H1 (cell line): ENCODE results near the gene PREX1. TPM values are rescaled to one million over a fixed set of nuclear protein-coding genes. Genes with fewer than 3 reads are reported as not detected.

Source experiments
- CEBPB ChIP-seq: IDR thresholded peaks from 2 replicates; pipeline ENCODE4 v1.6.1; 2012; ENCODE audit warnings: low read depth, low read length
- USF2 ChIP-seq: IDR thresholded peaks from 2 replicates; pipeline ENCODE4 v1.6.1; 2011; ENCODE audit warnings: low read length, improper control_type of control experiment
- ZNF274 ChIP-seq: IDR thresholded peaks from 2 replicates; pipeline ENCODE4 v1.7.0; 2012; ENCODE audit warnings: low read length, borderline replicate concordance; ENCODE audit errors: extremely low read depth
- polyA plus RNA-seq, 7 experiments: library from polyadenylated mRNA; depleted of rRNA in 3 of 7; stranded (reverse) in 5 of 7; unstranded in 2 of 7; fragments of >200 nt in 5 of 7; fragments of 200-250 nt in 2 of 7; gene quantifications; 1 replicate in 5 of 7; 2 replicates in 1 of 7; 4 replicates in 1 of 7; pipeline versions ENCODE4 v1.2.1 to v1.2.3, GENCODE V29; 2011 to 2013; ENCODE audit warnings: missing spikeins in 2 of 7, mixed read lengths in 2 of 7
- total RNA-seq: library from RNA; stranded (reverse); fragmentation: NEBNext Ultra II Directional; extraction: Animal tissue kit (Norgen Biotek cat#: 25700); gene quantifications from 2 replicates; pipeline ENCODE4 v1.2.1, GENCODE V29; 2021

The PREX1 gene
- total and polyA plus RNA-seq, 2 of the 8 experiments (the other 6 are each of a cell fraction or from before 2014, with no cell fraction given) = 10.7 to 12.8 TPM

- no peak for TF ChIP-seq ZNF274
- TF ChIP-seq USF2 = no peak
- TF ChIP-seq CEBPB = no peak
- TF ChIP-seq, all 59 proteins: peak for 0
Measured at GRCh38 chr20:48751871-48752270, 75.9 kb downstream of the PREX1 start (continued).
